HCT116 (cell line): Measurements from ENCODE around the gene GMNN. TPM values are rescaled to one million over a fixed set of nuclear protein-coding genes. Genes with fewer than 3 reads are reported as not detected.
"Not testable (repeated sequence)": the region's sequence is repeated elsewhere in the genome, so short reads cannot be mapped to it uniquely, and the experiment has no call there.

Experiments used
- ATAC-seq: fragments of 200-7000 bp; cut with Tn5 transposase; 2 replicates; pipeline ENCODE4 v1.9.1; 2020; ENCODE audit warnings: mild to moderate bottlenecking, moderate library complexity
- BruUV-seq: library from RNA; stranded (reverse); fragments of 400-500 nt; replicated peaks from 2 replicates; lab custom pipeline; 2021; lab: Mats Ljungman, UMichigan
- CTCF ChIA-PET: fragments of 300-600 bp; sonication (Branson Sonifier 250); formaldehyde crosslinking; loops from one replicate; lab custom pipeline; 2021; ENCODE audit warnings: antibody characterized with exemption; lab: Charles Lee
- POLR2A ChIA-PET: fragments of 300-600, 350-600 bp; sonication (Branson Sonifier 250); formaldehyde crosslinking; loops from one replicate; lab custom pipeline; 2021; ENCODE audit warnings: antibody characterized with exemption; lab: Charles Lee
- RAD21 ChIA-PET, 2 experiments: fragments of 300-600 bp; sonication (Branson Sonifier 250); formaldehyde crosslinking; loops; one replicate each; lab custom pipeline; 2023; ENCODE audit warnings: low total read pairs in 2 of 2; ENCODE audit not compliant: uncharacterized antibody in 2 of 2, unreplicated experiment in 2 of 2, low non-redundant PET in 1 of 2; lab: Charles Lee
- DNase-seq: peaks from one replicate; pipeline ENCODE4 v3.0.0-alpha.2; 2010; ENCODE audit warnings: low read depth, low spot score
- H2AFZ ChIP-seq: fragments of 200-600 bp; shearing (Covaris generic), sonication (generic); 2 replicates; pipeline ENCODE4 v1.6.1; 2017; ENCODE audit warnings: low read depth, mixed run types, mixed read lengths, antibody characterized with exemption, low read length; ENCODE audit not compliant: poor library complexity, severe bottlenecking
- H3K27ac ChIP-seq: 2 replicates; pipeline ENCODE4 v1.5.1; 2012; ENCODE audit warnings: low read depth, low read length
- H3K27me3 ChIP-seq: fragments of 200-600 bp; sonication (generic); 2 replicates; pipeline ENCODE4 v1.6.1; 2016; ENCODE audit warnings: mixed run types, low read length, mixed read lengths; ENCODE audit not compliant: insufficient read depth
- H3K36me3 ChIP-seq, 2 experiments: fragments of 200-500 bp in 1 of 2; fragments of 200-600 bp in 1 of 2; sonication (Bioruptor generic) in 1 of 2; sonication (generic) in 1 of 2; 2 replicates each; pipeline versions ENCODE4 v1.5.1 to v1.6.1; 2014 to 2016; ENCODE audit warnings: low read length in 2 of 2, inconsistent platforms in 1 of 2, mixed read lengths in 1 of 2, mixed run types in 1 of 2; ENCODE audit not compliant: insufficient read depth in 2 of 2, control insufficient read depth in 1 of 2
- H3K4me1 ChIP-seq, 2 experiments: fragments of 200-600 bp in 1 of 2; sonication (generic) in 1 of 2; 2 replicates each; pipeline versions ENCODE4 v1.5.1 to v1.6.1; 2012 to 2017; ENCODE audit warnings: low read length in 2 of 2, inconsistent platforms in 1 of 2, mild to moderate bottlenecking in 1 of 2, mixed read lengths in 1 of 2, mixed run types in 1 of 2, moderate library complexity in 1 of 2; ENCODE audit not compliant: insufficient read depth in 2 of 2, control insufficient read depth in 1 of 2
- H3K4me2 ChIP-seq: fragments of 200-600 bp; sonication (generic); 2 replicates; pipeline ENCODE4 v1.6.1; 2017; ENCODE audit warnings: mixed run types, low read length, mixed read lengths
- H3K4me3 ChIP-seq, 2 experiments: fragments of 200-600 bp in 1 of 2; sonication (generic) in 1 of 2; replicated peaks in 1 of 2; 2 replicates each; pipeline ENCODE4 v1.5.1; 2011 to 2016; ENCODE audit warnings: low read length in 2 of 2, control low read depth in 1 of 2, low read depth in 1 of 2, mild to moderate bottlenecking in 1 of 2, mixed read lengths in 1 of 2, mixed run types in 1 of 2
- H3K79me2 ChIP-seq: fragments of 200-600 bp; sonication (generic); 2 replicates; pipeline ENCODE4 v1.6.1; 2017; ENCODE audit warnings: mild to moderate bottlenecking, mixed run types, low read length, moderate library complexity, mixed read lengths; ENCODE audit not compliant: insufficient read depth
- H3K9ac ChIP-seq: fragments of 200-600 bp; sonication (generic); 2 replicates; pipeline ENCODE4 v1.6.1; 2016; ENCODE audit warnings: low read length, mixed read lengths
- H3K9me2 ChIP-seq: fragments of 200-600 bp; sonication (generic), shearing (Covaris generic); 2 replicates; pipeline ENCODE4 v1.6.1; 2017; ENCODE audit warnings: mixed run types, mild to moderate bottlenecking, moderate library complexity; ENCODE audit not compliant: insufficient read depth
- H3K9me3 ChIP-seq, 2 experiments: fragments of 200-500 bp in 1 of 2; fragments of 200-600 bp in 1 of 2; sonication (Bioruptor generic) in 1 of 2; sonication (generic) in 1 of 2; 2 replicates each; pipeline ENCODE4 v1.6.1; 2014 to 2017; ENCODE audit warnings: low read length in 2 of 2, mixed read lengths in 2 of 2, inconsistent platforms in 1 of 2, low read depth in 1 of 2, mild to moderate bottlenecking in 1 of 2, mixed run types in 1 of 2, moderate library complexity in 1 of 2; ENCODE audit not compliant: control insufficient read depth in 1 of 2, insufficient read depth in 1 of 2
- H4K20me1 ChIP-seq: fragments of 200-600 bp; sonication (generic), shearing (Covaris generic); 2 replicates; pipeline ENCODE4 v1.6.1; 2017; ENCODE audit warnings: mixed run types, mild to moderate bottlenecking, moderate library complexity; ENCODE audit not compliant: insufficient read depth
- CBX3 ChIP-seq: IDR thresholded peaks from 2 replicates; pipeline ENCODE4 v1.6.1; 2012; ENCODE audit warnings: low read depth
- CEBPB ChIP-seq: IDR thresholded peaks from 2 replicates; pipeline ENCODE4 v1.6.1; 2012; ENCODE audit warnings: low read depth
- EGR1 ChIP-seq: IDR thresholded peaks from 2 replicates; pipeline ENCODE4 v1.6.1; 2012; ENCODE audit warnings: low read depth
- ELF1 ChIP-seq: IDR thresholded peaks from 2 replicates; pipeline ENCODE4 v1.6.1; 2012; ENCODE audit warnings: low read depth, borderline replicate concordance
- EZH2 ChIP-seq: fragments of 200-600 bp; sonication (generic); IDR thresholded peaks from 2 replicates; pipeline ENCODE4 v1.6.1; 2017; ENCODE audit warnings: antibody characterized with exemption, mixed run types
- EZH2phosphoT487 ChIP-seq: fragments of 200-600 bp; IDR thresholded peaks from 2 replicates; pipeline ENCODE4 v1.6.1; 2018; ENCODE audit warnings: antibody characterized with exemption, borderline replicate concordance
- JUND ChIP-seq: IDR thresholded peaks from 2 replicates; pipeline ENCODE4 v1.6.1; 2012
- POLR2A ChIP-seq: IDR thresholded peaks from 2 replicates; pipeline ENCODE4 v1.7.0; 2011; ENCODE audit warnings: borderline replicate concordance; ENCODE audit not compliant: insufficient read depth, insufficient read length; ENCODE audit errors: extremely low read depth
- POLR2AphosphoS5 ChIP-seq: IDR thresholded peaks from 2 replicates; pipeline ENCODE4 v1.6.1; 2011; ENCODE audit warnings: mild to moderate bottlenecking, low read depth, low read length, moderate library complexity
- SIN3A ChIP-seq: IDR thresholded peaks from 2 replicates; pipeline ENCODE4 v1.6.1; 2012; ENCODE audit warnings: low read depth
- SP1 ChIP-seq: IDR thresholded peaks from 2 replicates; pipeline ENCODE4 v1.6.1; 2012; ENCODE audit warnings: low read depth
- SRF ChIP-seq: IDR thresholded peaks from 2 replicates; pipeline ENCODE4 v1.6.1; 2012; ENCODE audit warnings: low read depth
- ZFX ChIP-seq: fragments of 450-650 bp; IDR thresholded peaks from 2 replicates; pipeline ENCODE4 v1.6.1; 2017
- ZNF274 ChIP-seq: fragments of 200-500 bp; sonication (Bioruptor generic); IDR thresholded peaks from 2 replicates; pipeline ENCODE4 v1.6.1; 2014; ENCODE audit warnings: mild to moderate bottlenecking, low read depth, low read length, inconsistent platforms
- intact Hi-C: fragments of 100-400 bp; cut with micrococcal nuclease; formaldehyde crosslinking; loops from 2 replicates; pipeline ENCODE4 v1.10.0; 2022
- total RNA-seq: library from RNA; stranded (reverse); gene quantifications from one replicate; pipeline ENCODE4 v1.2.1, GENCODE V29; 2021; ENCODE audit not compliant: unreplicated experiment
- TF ChIP-seq, protein P1 (sequence below): IDR thresholded peaks from 2 replicates; pipeline ENCODE4 v1.6.1; 2012

Gene GMNN
- total RNA-seq, 1 experiment from 2014 or later = 54.9 TPM

- TF ChIP-seq CBX3 = no peak
- no peak for TF ChIP-seq POLR2A
- no peak for TF ChIP-seq POLR2AphosphoS5
- no peak for TF ChIP-seq EZH2
- no peak for TF ChIP-seq EZH2phosphoT487
- TF ChIP-seq ZNF274 = no peak
- TF ChIP-seq, protein P1, sequence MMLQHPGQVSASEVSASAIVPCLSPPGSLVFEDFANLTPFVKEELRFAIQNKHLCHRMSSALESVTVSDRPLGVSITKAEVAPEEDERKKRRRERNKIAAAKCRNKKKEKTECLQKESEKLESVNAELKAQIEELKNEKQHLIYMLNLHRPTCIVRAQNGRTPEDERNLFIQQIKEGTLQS = no peak
Measured at GRCh38 chr6:24734166-24734565, 40.6 kb upstream of the GMNN start (continued).

DNA sequence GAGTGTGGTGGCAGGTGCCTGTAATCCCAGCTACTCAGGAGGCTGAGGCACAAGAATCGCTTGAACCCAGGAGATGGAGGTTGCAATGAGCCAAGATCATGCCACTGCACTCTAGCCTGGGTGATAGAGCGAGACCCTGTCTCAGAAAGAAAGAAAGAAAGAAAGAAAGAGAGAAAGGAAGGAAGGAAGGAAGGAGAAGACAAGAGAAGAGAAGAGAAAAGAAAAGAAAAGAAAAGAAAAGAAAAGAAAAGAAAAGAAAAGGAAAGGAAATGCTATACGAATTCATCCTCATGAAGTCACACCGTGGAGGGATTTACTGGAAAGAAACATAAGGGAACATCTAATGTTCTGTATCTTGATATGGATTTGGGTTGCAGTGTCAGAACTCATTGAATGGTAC is 40.0 kb upstream of the GMNN start:
- intact Hi-C loops, H3K9me2 ChIP-seq, DNase-seq, BruUV-seq, H3K27me3 ChIP-seq, H3K9me3 ChIP-seq, H3K4me1 ChIP-seq, H3K9ac ChIP-seq, H3K4me2 ChIP-seq, CTCF ChIA-PET, H2AFZ ChIP-seq, H3K79me2 ChIP-seq, ATAC-seq, H3K36me3 ChIP-seq, RAD21 ChIA-PET, H4K20me1 ChIP-seq, H3K27ac ChIP-seq, H3K4me3 ChIP-seq: not testable (repeated sequence)
- POLR2A ChIA-PET = interaction anchor here (1.7 kb wide), 1 partner anchor 9 kb away, joined by 5 read pairs; no protein-coding TSS in a partner anchor

DNA sequence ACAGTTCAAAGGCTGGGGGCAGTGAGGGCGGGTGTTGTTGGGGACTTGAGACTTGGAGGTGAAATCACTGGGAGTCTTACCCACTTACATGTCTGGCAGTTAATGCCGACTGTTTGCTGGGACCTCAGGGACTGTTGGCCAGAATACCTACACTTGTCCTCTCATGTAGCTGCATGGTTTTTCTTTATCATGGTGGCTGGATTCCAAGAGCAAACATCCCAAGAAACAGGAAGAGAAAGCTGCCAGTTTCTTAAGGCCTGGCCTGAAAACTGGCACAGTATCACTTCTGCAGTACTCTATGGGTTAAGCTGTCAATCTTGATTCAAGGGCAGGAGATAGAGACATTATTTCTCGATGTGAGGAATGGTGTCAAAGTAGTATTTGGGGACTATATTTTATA is 36.0 kb upstream of the GMNN start:
- intact Hi-C loops = no loop called here

More for the DNA sequence above, 36.0 kb upstream of the GMNN start:
- no peak overlapping the region for H3K27ac ChIP-seq
- TF ChIP-seq SRF = no peak
- TF ChIP-seq SP1 = no peak
- no peak for TF ChIP-seq SIN3A
- no peak for TF ChIP-seq CBX3
- no peak for TF ChIP-seq POLR2AphosphoS5
- TF ChIP-seq CEBPB = no peak
- TF ChIP-seq EZH2 = no peak
- TF ChIP-seq EGR1 = no peak
- TF ChIP-seq JUND = no peak
- no peak for TF ChIP-seq ELF1
- TF ChIP-seq, protein P1 = no peak
- TF ChIP-seq ZFX = no peak
- POLR2A ChIA-PET = no interaction called here
- H2AFZ ChIP-seq = no peak overlapping the region
- CTCF ChIA-PET = no interaction called here
- no peak overlapping the region for H3K4me2 ChIP-seq
- no peak overlapping the region for H3K4me3 ChIP-seq
- no peaks in the 10 kb centered on the region for H3K36me3 ChIP-seq
- no peak overlapping the region for H3K9ac ChIP-seq
- RAD21 ChIA-PET = no interaction called here
- no TSS peak for BruUV-seq
- DNase-seq (no peak), ATAC-seq (no peak)
- no peaks in the 10 kb centered on the region for H3K79me2 ChIP-seq
- no peaks in the 10 kb centered on the region for H4K20me1 ChIP-seq
- H3K27me3 ChIP-seq = no peaks in the 10 kb centered on the region
- H3K4me1 ChIP-seq = peaks cover 3 to 15% of the 10 kb centered on the region in 2 experiments; a peak in 3 of 4 replicates
- 0 out of 2 replicates have a peak, but pooled peaks cover 3% of the 10 kb centered on the region for H3K9me2 ChIP-seq
- no peaks in the 10 kb centered on the region for H3K9me3 ChIP-seq
